ENCODE data around the gene POLR1H.

DNA sequence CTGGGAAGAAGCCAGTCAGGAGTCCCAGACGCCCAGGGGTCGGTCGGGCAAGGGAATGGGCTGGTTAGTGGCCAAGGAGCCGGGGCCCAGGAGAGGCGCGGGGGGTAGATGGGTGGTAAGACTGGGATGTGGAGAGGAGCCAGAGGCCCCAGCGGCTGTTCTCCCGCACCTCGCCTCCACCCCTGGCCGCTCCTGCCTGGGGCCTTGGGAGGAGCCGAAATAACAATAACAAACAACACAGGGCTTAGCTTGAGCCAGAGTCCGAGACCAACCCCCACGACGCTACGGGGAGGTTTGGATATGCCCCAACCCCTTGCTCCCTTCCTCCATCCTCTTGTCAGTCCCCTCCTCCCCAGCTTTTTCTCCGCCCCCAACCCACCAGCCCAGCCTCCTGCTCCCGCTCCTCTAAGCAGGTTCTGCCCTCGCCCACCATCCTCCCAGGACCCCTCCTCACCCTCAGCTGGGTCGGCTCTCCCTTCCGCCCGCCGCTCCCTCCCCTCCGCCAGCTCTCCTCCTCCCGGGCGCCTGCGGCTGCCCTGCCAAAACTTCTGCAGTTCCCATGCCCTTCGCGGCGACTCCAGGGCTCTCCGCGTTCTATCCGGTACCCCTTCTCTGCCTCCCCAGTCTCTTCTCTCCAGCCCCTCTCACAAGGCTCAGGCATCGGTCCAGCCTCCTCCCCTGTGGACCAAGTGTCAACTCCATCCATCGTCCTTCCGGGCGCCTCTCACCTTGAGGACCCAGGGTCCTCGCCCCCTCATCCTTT is 13.4 kb downstream of the POLR1H start:
- TF ChIP-seq ZFX (IDR thresholded peaks at IDR 0.05), result no peak
- TF ChIP-seq, protein P1, sequence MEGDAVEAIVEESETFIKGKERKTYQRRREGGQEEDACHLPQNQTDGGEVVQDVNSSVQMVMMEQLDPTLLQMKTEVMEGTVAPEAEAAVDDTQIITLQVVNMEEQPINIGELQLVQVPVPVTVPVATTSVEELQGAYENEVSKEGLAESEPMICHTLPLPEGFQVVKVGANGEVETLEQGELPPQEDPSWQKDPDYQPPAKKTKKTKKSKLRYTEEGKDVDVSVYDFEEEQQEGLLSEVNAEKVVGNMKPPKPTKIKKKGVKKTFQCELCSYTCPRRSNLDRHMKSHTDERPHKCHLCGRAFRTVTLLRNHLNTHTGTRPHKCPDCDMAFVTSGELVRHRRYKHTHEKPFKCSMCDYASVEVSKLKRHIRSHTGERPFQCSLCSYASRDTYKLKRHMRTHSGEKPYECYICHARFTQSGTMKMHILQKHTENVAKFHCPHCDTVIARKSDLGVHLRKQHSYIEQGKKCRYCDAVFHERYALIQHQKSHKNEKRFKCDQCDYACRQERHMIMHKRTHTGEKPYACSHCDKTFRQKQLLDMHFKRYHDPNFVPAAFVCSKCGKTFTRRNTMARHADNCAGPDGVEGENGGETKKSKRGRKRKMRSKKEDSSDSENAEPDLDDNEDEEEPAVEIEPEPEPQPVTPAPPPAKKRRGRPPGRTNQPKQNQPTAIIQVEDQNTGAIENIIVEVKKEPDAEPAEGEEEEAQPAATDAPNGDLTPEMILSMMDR (IDR thresholded peaks at IDR 0.05 in 2 of 3, conservative IDR thresholded peaks at IDR 0.05 in 1 of 3; ENCODE audit: borderline replicate concordance in 1 of 3, insufficient read depth in 1 of 3, low read depth in 2 of 3, low read length in 2 of 3), result no peak
- TF ChIP-seq, protein P2, sequence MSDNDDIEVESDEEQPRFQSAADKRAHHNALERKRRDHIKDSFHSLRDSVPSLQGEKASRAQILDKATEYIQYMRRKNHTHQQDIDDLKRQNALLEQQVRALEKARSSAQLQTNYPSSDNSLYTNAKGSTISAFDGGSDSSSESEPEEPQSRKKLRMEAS (IDR thresholded peaks at IDR 0.05), result no peak

Measured in HCT116 (cell line).